Cortex of kidney (tissue), 1 donor: ENCODE data around the gene BMP7.
"Not testable (repeated sequence)": the region's sequence is repeated elsewhere in the genome, so short reads cannot be mapped to it uniquely, and the experiment has no call there.

Source experiments
- DNase-seq: peaks from one replicate; lab custom pipeline; 2025; lab: John Stamatoyannopoulos, UW

The BMP7 gene

GRCh38 chr20:57210911-57211280, 55.5 kb downstream of the BMP7 start:
- DNase-seq = no peak

GRCh38 chr20:57210054-57210910, 56.2 kb downstream of the BMP7 start:
- no peak for DNase-seq

GRCh38 chr20:57209413-57209812, 57.0 kb downstream of the BMP7 start:
- no peak for DNase-seq

- DNase-seq = no peak
Observed at GRCh38 chr20:57208198-57208597, 58.2 kb downstream of the BMP7 start.

GRCh38 chr20:57207251-57207650, 59.2 kb downstream of the BMP7 start:
- no peak for DNase-seq

- no peak for DNase-seq
Observed at GRCh38 chr20:57205606-57206219, 60.7 kb downstream of the BMP7 start.

GRCh38 chr20:57203986-57204385, 62.5 kb downstream of the BMP7 start:
- DNase-seq = no peak

- no peak for DNase-seq
Observed at GRCh38 chr20:57203204-57203603, 63.2 kb downstream of the BMP7 start.

- DNase-seq = no peak
Observed at GRCh38 chr20:57202309-57202708, 64.1 kb downstream of the BMP7 start.

- no peak for DNase-seq
Observed at GRCh38 chr20:57200882-57201695, 65.4 kb downstream of the BMP7 start.

GRCh38 chr20:57199656-57200405, 66.6 kb downstream of the BMP7 start:
- no peak for DNase-seq

GRCh38 chr20:57198132-57199072, 68.0 kb downstream of the BMP7 start:
- DNase-seq = no peak

- no peak for DNase-seq
Observed at GRCh38 chr20:57197352-57198131, 68.9 kb downstream of the BMP7 start.

- no peak for DNase-seq
Observed at GRCh38 chr20:57195469-57196100, 70.9 kb downstream of the BMP7 start.

- no peak for DNase-seq
Observed at GRCh38 chr20:57195023-57195422, 71.4 kb downstream of the BMP7 start.

GRCh38 chr20:57194154-57194553, 72.3 kb downstream of the BMP7 start:
- DNase-seq = no peak

GRCh38 chr20:57193094-57193493, 73.3 kb downstream of the BMP7 start:
- no peak for DNase-seq

GRCh38 chr20:57192311-57192710, 74.1 kb downstream of the BMP7 start:
- no peak for DNase-seq

- not testable (repeated sequence) for DNase-seq
Observed at GRCh38 chr20:57191265-57191638, 75.2 kb downstream of the BMP7 start.
